H1 (cell line): ENCODE data around the gene SKAP1.

Experiments used
- BCL11A ChIP-seq, 2 experiments: IDR thresholded peaks; one replicate each; pipeline ENCODE4 v1.6.1; 2011; ENCODE audit warnings: low read depth in 2 of 2, low read length in 2 of 2, mild to moderate bottlenecking in 2 of 2
- CHD2 ChIP-seq: IDR thresholded peaks from 2 replicates; pipeline ENCODE4 v1.6.1; 2012; ENCODE audit warnings: low read length, improper control_type of control experiment
- CTBP2 ChIP-seq: IDR thresholded peaks from 2 replicates; pipeline ENCODE4 v1.7.0; 2011; ENCODE audit warnings: borderline replicate concordance, mild to moderate bottlenecking, moderate library complexity, mixed read lengths, low read length; ENCODE audit not compliant: insufficient read depth, insufficient read length
- CTCF ChIP-seq, 3 experiments: IDR thresholded peaks; 1 replicate in 2 of 3; 2 replicates in 1 of 3; pipeline versions ENCODE4 v1.5.1 to v1.6.1; 2011; ENCODE audit warnings: low read length in 3 of 3, mild to moderate bottlenecking in 3 of 3, inconsistent platforms in 2 of 3, low read depth in 1 of 3, moderate library complexity in 1 of 3; ENCODE audit not compliant: insufficient read depth in 1 of 3; ENCODE audit errors: control extremely low read depth in 1 of 3
- EP300 ChIP-seq, 2 experiments: IDR thresholded peaks; 1 replicate in 1 of 2; 2 replicates in 1 of 2; pipeline ENCODE4 v1.6.1; 2011 to 2012; ENCODE audit warnings: low read depth in 2 of 2, low read length in 2 of 2, mild to moderate bottlenecking in 2 of 2, borderline replicate concordance in 1 of 2, inconsistent platforms in 1 of 2, moderate library complexity in 1 of 2
- GTF2F1 ChIP-seq: IDR thresholded peaks from 2 replicates; pipeline ENCODE4 v1.6.1; 2012; ENCODE audit warnings: low read depth, low read length, improper control_type of control experiment, borderline replicate concordance
- HDAC6 ChIP-seq: IDR thresholded peaks from one replicate; pipeline ENCODE4 v1.7.1; 2012; ENCODE audit warnings: low read depth, mild to moderate bottlenecking, inconsistent platforms, low read length, moderate library complexity
- KDM1A ChIP-seq: fragments of 200-600, 300-600 bp; sonication (generic); IDR thresholded peaks from 2 replicates; pipeline ENCODE4 v1.7.1; 2016; ENCODE audit warnings: mild to moderate bottlenecking, low read length, borderline replicate concordance
- KDM5A ChIP-seq: fragments of 200-600 bp; IDR thresholded peaks from 2 replicates; pipeline ENCODE4 v1.7.1; 2012; ENCODE audit warnings: mild to moderate bottlenecking, low read length, inconsistent platforms, mixed read lengths
- RNF2 ChIP-seq: fragments of 200-900, 300-1000 bp; sonication (generic); IDR thresholded peaks from 2 replicates; pipeline ENCODE4 v1.7.1; 2016; ENCODE audit warnings: borderline replicate concordance, low read depth, mild to moderate bottlenecking, antibody characterized with exemption, low read length; ENCODE audit not compliant: poor library complexity, severe bottlenecking; ENCODE audit errors: missing control alignments
- USF2 ChIP-seq: IDR thresholded peaks from 2 replicates; pipeline ENCODE4 v1.6.1; 2011; ENCODE audit warnings: low read length, improper control_type of control experiment

GRCh38 chr17:48470388-48471034, 40.5 kb upstream of the SKAP1 start:
- TF ChIP-seq CTCF (IDR thresholded peaks at IDR 0.05; ENCODE audit: control extremely low read depth in 1 of 3, insufficient read depth in 1 of 3, low read depth in 1 of 3, low read length in 3 of 3) (no peak), EP300 (IDR thresholded peaks at IDR 0.05; ENCODE audit: borderline replicate concordance in 1 of 2, low read depth in 2 of 2, low read length in 2 of 2) (no peak), USF2 (no peak), CHD2 (no peak), KDM1A (no peak), HDAC6 (no peak), RNF2 (no peak), CTBP2 (no peak), GTF2F1 (no peak), BCL11A (IDR thresholded peaks at IDR 0.05; ENCODE audit: low read depth in 2 of 2, low read length in 2 of 2) (no peak), KDM5A (no peak)
